Upper lobe of left lung (tissue), 4 donors: ENCODE results near the gene SEPTIN2.

Experiments used
- CTCF ChIP-seq, 6 experiments: fragments of 450-650 bp in 4 of 6; fragments of 200-600 bp in 2 of 6; sonication (generic) in 2 of 6; IDR thresholded peaks; one replicate each; pipeline ENCODE4 v1.5.1; 2016 to 2019; ENCODE audit warnings: antibody characterized with exemption in 6 of 6
- POLR2A ChIP-seq, 4 donors: fragments of 450-650 bp; IDR thresholded peaks; one replicate each; pipeline ENCODE4 v1.5.1; 2016 to 2017; ENCODE audit warnings: antibody characterized with exemption in 4 of 4, mild to moderate bottlenecking in 2 of 4

GRCh38 chr2:241312082-241312481, 3.6 kb upstream of the SEPTIN2 start:
- no peak for TF ChIP-seq CTCF (IDR thresholded peaks at IDR 0.05)
- TF ChIP-seq POLR2A (IDR thresholded peaks at IDR 0.05), result no peak
